MM.1S (cell line): Measurements from ENCODE around the gene ST6GALNAC4.

Experiments
- EZH2phosphoT487 ChIP-seq: fragments of 300-600 bp; sonication (generic); IDR thresholded peaks from 2 replicates; pipeline ENCODE4 v1.6.1; 2018; ENCODE audit warnings: antibody characterized with exemption, low read length
- TF ChIP-seq, protein P1 (sequence below): fragments of 300-600 bp; sonication (generic); IDR thresholded peaks from 2 replicates; pipeline ENCODE4 v1.5.1; 2016; ENCODE audit warnings: antibody characterized with exemption, low read length, mixed read lengths

GRCh38 chr9:127895811-127896210 lies 21.0 kb downstream of the ST6GALNAC4 start:
- TF ChIP-seq, protein P1, sequence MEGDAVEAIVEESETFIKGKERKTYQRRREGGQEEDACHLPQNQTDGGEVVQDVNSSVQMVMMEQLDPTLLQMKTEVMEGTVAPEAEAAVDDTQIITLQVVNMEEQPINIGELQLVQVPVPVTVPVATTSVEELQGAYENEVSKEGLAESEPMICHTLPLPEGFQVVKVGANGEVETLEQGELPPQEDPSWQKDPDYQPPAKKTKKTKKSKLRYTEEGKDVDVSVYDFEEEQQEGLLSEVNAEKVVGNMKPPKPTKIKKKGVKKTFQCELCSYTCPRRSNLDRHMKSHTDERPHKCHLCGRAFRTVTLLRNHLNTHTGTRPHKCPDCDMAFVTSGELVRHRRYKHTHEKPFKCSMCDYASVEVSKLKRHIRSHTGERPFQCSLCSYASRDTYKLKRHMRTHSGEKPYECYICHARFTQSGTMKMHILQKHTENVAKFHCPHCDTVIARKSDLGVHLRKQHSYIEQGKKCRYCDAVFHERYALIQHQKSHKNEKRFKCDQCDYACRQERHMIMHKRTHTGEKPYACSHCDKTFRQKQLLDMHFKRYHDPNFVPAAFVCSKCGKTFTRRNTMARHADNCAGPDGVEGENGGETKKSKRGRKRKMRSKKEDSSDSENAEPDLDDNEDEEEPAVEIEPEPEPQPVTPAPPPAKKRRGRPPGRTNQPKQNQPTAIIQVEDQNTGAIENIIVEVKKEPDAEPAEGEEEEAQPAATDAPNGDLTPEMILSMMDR, result no peak
- TF ChIP-seq EZH2phosphoT487, result no peak
